Measurements from ENCODE around the gene APOL4.
"Not testable (repeated sequence)": the region's sequence is repeated elsewhere in the genome, so short reads cannot be mapped to it uniquely, and the experiment has no call there.

APOL4 gene

GRCh38 chr22:36205573-36205972 is 4.0 kb upstream of the APOL4 start:
- DNase-seq = not testable (repeated sequence)

GRCh38 chr22:36204632-36205015 is 3.0 kb upstream of the APOL4 start:
- no peak for DNase-seq

GRCh38 chr22:36204001-36204631 is 2.5 kb upstream of the APOL4 start:
- no peak for DNase-seq

DNA sequence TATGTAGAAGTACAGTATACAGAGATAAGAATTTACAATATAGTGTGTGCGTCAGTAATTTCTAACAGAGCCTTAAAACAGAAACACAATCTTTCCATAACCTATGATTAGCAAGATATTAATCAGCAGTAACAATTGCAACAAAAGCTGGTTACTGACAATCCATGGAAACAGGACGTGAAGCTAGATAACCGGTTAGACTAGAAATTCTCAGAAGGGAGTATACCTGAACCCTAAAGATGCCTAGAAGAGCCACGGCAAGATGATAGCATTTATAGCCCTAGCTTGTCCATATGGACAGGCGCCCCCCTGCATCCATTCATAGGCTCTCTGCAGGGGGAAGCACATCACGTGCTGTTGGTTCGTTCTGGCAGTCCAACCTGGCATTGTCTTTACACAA is 1.8 kb upstream of the APOL4 start:
- not testable (repeated sequence) for DNase-seq

DNA sequence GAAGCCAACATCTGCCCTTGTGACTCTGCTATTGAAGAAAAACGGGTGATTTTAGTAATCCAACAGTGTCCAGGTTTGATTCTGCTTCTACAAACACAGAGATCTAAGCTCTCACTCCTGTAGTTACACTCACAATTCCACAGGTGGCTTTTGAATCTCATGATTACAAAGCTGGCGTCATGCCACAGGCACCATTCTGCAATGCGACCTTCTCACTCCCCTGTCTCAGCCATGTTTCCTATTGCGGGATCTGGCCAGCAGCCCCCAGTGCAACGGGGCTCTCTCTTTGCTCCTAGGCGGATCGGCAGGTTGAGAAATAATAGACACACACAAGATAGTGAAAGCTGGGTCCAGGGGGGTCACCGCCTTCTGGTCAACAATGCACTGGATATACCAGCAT is 1.3 kb upstream of the APOL4 start:
- not testable (repeated sequence) for DNase-seq

DNA sequence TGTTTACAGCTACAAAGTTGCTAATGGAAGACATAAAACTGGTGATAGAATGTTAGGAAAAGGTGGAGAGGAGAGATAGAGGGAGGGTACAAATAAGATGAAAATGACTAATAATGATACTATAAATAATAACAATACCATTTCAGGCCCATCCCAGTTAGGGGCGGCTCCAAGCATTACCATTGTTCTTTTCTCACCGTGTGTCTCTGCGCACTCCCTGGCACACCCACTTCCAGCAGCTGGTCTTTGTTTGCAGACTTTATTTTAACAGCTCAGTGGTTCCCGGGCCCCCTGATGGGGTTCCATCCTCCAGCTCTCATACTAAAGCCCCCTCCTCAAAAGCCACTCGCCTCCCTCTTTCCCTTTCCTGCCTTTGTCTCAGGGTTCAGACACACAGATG is 584 bp downstream of the APOL4 start:
- DNase-seq = not testable (repeated sequence)

DNA sequence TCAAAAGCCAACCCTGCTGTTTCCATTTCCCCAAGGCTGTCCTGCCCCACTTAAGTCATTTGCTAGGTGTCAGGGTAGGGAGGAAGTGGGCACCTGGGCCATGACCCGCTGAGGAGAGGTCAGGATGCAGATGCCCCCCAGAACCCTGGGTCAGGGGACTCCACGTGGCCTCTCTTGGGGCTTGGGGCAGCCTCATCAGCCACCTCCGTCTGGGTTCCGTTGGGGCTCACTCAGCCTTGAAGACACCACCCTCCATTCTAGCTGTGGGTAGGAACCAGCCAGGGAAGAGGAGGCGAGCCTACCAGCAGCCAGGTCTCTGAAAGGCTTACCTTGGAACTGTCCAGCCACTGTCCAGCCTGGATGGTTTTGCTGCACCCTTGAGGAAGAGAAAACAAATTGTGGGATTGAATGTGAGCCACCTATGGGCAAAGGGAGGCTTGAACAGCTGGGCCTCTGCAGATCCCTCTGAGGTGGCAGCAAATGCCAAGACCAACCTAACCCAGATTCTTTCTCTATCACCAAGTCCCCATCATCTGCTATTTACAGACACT is 2.5 kb downstream of the APOL4 start:
- DNase-seq = no peak

DNA sequence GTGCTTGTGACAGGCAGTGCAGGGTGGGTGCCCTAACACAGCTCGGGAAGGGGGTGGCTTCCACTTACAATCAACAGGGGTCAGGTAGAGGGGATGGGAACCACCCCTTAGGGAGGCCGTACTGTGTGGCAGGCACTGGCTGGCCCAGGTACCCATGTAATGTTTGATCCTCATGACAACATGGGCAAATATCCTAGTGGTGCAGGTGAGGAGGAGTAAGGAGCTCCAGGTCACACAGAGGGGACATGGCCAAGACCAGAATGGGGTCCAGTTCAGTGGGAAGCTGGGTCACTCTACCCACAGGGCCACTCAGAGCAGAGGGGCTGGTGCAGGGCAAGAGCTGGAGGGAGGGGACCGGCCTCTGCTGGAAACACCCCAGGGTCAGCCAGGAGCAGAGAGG is 3.1 kb downstream of the APOL4 start:
- no peak for DNase-seq

DNA sequence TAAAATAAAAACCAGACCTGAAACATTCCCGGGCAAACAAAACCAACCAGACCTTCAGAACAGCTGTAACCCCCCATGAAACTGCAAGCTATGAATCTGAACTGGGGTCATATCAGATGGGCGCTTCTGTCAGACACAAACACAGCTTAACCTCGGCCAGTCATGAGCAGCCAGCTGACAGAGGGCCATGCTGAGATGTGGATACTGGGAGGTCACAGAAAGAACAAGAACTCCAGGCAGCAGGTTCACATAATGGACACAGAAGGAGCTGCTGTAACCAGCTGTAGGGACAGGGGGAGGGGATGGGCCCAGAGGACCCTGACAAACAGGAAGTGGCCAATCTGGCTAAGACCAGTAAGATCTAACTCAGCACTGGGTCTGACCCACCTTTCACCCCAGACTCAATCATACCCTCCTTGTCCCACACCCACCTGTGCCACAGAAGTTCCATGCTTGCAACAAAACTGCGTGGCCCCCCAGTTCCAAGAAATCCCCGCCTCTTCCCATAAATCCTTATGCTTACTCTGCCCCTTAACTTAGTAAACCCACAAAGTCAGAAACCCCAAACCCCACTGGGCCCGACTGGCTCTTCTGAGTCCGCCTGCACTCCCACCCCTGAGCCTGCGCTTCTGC is 4.0 kb downstream of the APOL4 start:
- DNase-seq = no peak

- no peak for DNase-seq
Measured at GRCh38 chr22:36197065-36197440, 4.6 kb downstream of the APOL4 start.

- DNase-seq = no peak
Measured at GRCh38 chr22:36196254-36197064, 5.2 kb downstream of the APOL4 start.

DNA sequence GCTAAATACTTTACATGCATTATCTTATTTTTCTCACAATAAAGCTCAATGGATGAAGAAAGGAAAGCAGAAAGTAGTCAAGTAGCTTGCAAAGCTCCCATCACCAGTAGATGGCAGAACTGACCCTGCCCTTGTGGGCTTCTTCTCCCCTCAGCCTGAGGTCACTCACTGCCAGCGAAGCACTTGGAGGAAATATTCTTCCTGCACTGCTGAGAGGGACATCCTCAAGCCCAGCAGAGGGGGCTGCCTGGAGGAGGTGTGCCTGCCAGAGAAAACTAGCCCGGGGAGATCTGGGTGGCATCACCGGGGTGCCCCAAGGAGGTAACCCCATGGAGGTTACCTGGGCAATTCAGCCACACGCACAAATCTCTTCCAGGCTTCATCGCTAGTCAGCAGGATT is 6.6 kb downstream of the APOL4 start:
- peak; percentile 49 for DNase-seq

DNA sequence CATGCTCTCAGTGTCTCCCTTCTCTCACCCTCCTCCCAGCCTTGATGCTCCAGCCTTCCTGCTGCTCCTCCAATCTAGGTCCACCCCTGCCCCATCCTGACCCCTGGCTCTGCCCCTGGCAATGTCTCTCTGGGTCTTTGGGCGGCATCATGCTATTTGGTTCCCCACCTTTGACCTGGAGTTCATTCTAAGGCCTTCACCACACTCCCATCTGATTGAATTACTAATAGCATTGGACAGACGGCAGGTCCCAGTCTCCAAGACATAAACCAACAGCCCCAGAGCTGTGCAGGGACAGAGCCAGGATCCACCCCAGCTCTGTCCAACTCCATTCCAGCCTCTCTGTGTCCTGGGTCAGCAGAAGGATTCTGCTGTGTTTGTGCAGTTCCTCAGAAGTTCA is 7.2 kb downstream of the APOL4 start:
- no peak for DNase-seq

DNA sequence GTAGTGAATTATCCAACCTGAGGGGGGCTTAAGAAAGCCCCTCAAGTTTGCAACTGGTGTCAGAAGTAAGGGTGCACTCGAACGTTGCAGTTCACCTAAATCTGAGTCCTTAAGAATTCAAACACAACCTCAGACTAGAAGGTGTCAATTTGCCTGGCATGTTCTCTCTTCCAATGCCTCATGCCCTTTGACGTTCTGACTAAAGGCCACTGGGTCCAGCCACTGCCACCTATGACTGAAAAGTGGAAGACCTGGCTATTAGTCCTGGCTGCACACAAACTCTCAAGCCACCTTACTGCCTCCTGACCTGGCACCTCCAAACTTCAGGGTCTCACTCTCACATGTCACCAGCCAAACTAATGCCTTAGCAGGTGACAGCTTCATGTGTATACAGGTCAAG is 8.0 kb downstream of the APOL4 start:
- DNase-seq = no peak

GRCh38 chr22:36193171-36193570 is 8.4 kb downstream of the APOL4 start:
- no peak for DNase-seq

DNA sequence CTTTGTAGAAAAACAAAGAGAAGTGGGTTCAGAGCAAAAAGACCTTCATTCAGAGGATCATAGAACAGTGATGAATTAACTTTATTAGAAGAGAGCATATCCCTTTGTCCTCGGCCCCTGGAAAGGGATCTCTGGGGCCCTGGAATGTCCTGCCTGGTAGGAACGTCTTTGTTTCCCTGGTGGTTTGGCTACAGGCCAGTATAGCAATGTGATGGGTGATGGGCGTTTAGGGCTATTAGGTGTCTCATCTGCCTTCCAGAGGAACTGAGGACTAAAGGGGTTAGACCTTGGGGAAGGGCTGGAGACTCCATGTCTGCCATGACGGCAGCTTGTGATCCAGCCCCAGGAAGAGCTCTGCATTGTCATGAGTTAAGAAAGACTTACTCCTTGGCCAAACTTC is 9.1 kb downstream of the APOL4 start:
- no peak for DNase-seq

DNA sequence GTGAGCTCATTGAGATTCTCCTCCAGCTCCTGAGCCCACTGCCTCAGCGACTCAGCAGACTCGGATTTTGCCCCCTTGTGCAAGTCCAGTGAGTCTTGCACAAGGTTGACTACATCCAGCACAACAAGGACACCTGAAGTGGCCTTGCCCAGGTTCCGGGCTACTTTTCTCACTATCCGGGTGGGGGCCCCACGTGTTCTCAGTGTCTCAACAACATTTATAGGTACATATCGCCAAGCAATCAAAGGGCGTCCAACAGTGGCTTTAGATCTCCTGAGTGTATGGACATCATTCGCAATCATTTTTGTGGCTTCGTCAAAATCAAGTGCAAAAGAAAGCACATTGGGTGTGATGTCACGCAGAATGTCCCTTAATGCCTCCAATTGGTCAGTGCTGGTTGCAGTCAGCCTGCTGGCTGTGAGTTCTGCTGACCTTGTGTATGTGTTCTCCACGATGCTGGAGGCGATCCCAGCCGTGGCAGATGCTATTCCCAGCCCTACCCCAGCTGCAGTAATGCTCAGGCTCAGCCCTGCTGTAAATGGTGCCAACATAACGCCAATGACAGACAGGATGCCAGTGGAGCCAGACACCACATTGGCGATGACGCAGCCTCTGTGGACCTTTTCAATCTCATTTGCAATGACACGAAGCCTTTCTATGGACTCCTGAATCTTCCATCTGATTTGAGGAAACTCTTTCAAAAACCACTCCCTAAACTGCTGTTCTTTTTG is 10.3 kb downstream of the APOL4 start:
- no peak for DNase-seq

GRCh38 chr22:36187862-36188261 is 13.7 kb downstream of the APOL4 start:
- not testable (repeated sequence) for DNase-seq

DNA sequence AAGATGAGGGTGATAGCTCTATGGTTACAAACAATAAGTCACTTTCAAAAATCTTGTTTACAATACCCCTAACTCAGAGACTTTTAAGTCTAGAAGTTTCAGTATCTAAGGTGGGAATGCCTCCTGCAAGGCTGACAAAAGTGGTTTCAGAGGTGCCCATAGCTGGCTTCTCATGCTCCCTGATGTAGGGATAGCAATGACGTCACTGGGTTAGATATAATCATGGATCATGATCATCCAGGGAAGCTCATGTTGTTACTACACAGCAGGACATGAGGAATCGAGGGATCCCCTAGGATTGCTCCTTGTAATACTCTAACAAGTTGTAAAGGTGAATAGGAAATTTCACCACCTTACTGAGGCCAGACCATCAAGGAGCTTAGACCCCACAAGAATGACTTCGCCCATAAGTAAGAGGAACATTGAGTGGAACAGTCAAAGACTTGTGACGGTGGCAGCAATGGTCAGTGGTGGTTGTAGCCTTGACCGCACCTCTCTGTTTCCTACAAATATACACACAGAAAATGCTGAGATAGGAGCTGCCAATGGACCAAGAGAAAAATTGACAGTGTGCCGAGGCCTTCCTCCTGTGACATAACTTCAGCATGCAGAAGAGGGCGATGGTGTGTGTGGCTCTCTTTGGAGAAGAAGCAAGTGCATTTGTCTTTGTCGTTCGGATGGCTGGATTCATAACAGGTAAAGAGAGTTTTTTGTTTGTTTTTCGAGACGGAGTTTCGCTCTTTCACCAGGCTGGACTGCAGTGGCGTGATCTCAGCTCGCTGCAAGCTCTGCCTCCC is 15.6 kb downstream of the APOL4 start:
- DNase-seq = no peak

DNA sequence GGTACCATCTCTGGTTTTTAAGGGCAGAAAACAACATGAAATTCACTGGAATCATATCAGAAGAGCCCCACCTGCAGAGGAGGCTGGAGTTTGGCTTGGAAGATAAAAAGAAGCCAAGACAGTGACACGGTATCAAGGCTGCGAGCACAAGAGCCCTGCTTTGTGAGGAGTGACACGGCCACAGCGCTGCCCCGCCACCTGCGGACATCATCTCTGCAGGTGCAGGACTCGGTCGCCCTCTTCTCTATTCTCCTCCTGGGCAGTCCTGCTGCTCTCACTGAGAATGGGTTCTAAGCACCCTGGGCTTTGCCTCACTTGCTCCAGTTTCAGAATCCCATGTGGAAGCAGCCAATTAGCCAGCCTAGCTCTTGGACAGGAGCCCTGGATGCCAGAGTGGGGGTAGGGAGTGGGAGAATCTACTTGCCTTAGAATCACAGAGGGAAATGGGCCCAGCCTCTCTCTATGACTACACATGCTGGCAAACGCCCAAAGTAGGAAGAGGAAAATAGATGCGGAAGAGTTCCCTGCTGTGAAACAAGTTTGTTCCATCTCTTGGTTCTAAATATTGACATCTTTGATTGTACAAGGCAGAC is 17.1 kb downstream of the APOL4 start:
- no peak for DNase-seq

GRCh38 chr22:36183446-36183845 is 18.2 kb downstream of the APOL4 start:
- DNase-seq = no peak

GRCh38 chr22:36182857-36183256 is 18.8 kb downstream of the APOL4 start:
- DNase-seq = no peak

Measured in CD4-positive, alpha-beta T cell treated with Interleukin-4 for 4 hours (primary cell).